Osteocyte (in vitro differentiated cells): ENCODE data around the gene LSM12. TPM values are rescaled to one million over a fixed set of nuclear protein-coding genes. Genes with fewer than 3 reads are reported as not detected.
A peak's percentile ranks its signal among the peaks of the same experiment; 100 is the strongest.
"Not testable (repeated sequence)": the region's sequence is repeated elsewhere in the genome, so short reads cannot be mapped to it uniquely, and the experiment has no call there.

ENCODE experiments used
- DNase-seq: peaks from one replicate; pipeline ENCODE4 v3.0.0; 2021; ENCODE audit warnings: mixed read lengths; ENCODE audit not compliant: unreplicated experiment; ENCODE audit errors: extremely low spot score
- H3K27ac Mint-ChIP-seq: one replicate; pipeline ENCODE4 v1.8.0; 2021; ENCODE audit warnings: mild to moderate bottlenecking, mixed read lengths; ENCODE audit not compliant: unreplicated experiment
- H3K27me3 Mint-ChIP-seq: one replicate; pipeline ENCODE4 v1.8.0; 2021; ENCODE audit warnings: mixed read lengths; ENCODE audit not compliant: unreplicated experiment
- H3K36me3 Mint-ChIP-seq: one replicate; pipeline ENCODE4 v1.8.0; 2021; ENCODE audit warnings: mixed read lengths; ENCODE audit not compliant: unreplicated experiment
- H3K4me1 Mint-ChIP-seq: one replicate; pipeline ENCODE4 v1.8.0; 2021; ENCODE audit warnings: mixed read lengths; ENCODE audit not compliant: unreplicated experiment
- H3K4me3 Mint-ChIP-seq: one replicate; pipeline ENCODE4 v1.8.0; 2021; ENCODE audit warnings: mild to moderate bottlenecking, moderate library complexity, mixed read lengths; ENCODE audit not compliant: unreplicated experiment
- H3K9me3 Mint-ChIP-seq: one replicate; pipeline ENCODE4 v1.8.0; 2021; ENCODE audit warnings: mixed read lengths; ENCODE audit not compliant: unreplicated experiment
- CTCF ChIP-seq: fragments of 200-600 bp; sonication (generic); IDR thresholded peaks from 2 replicates; pipeline ENCODE4 v1.5.0; 2021; ENCODE audit warnings: antibody characterized with exemption, mild to moderate bottlenecking, moderate library complexity
- total RNA-seq: library from RNA; stranded (reverse); gene quantifications from 2 replicates; pipeline ENCODE4 v1.2.1, GENCODE V29; 2021

The LSM12 gene
- total RNA-seq, 1 donor from 2014 or later, result 49.5 TPM

GRCh38 chr17:44102849-44103622, 36.6 kb upstream of the LSM12 start:
- Mint-ChIP-seq H3K4me1 (peaks cover 18% of the 10 kb centered on the region), H3K27me3 (no peaks in the 10 kb centered on the region), H3K36me3 (peaks cover 10% of the 10 kb centered on the region), H3K27ac (no peak overlapping the region), H3K4me3 (no peak overlapping the region), H3K9me3 (no peaks in the 10 kb centered on the region)
- DNase-seq, result no peak
- TF ChIP-seq CTCF, result no peak

GRCh38 chr17:44101858-44102257, 35.4 kb upstream of the LSM12 start:
- H3K27ac Mint-ChIP-seq, H3K27me3 Mint-ChIP-seq, H3K36me3 Mint-ChIP-seq, H3K9me3 Mint-ChIP-seq, DNase-seq, H3K4me3 Mint-ChIP-seq: not testable (repeated sequence)
- H3K4me1 Mint-ChIP-seq, result peaks cover 20% of the 10 kb centered on the region

GRCh38 chr17:44097110-44097958, 30.9 kb upstream of the LSM12 start:
- Mint-ChIP-seq H3K4me3 (no peak overlapping the region), H3K27me3 (no peaks in the 10 kb centered on the region), H3K36me3 (peaks cover 2% of the 10 kb centered on the region), H3K4me1 (peaks cover 42% of the 10 kb centered on the region), H3K9me3 (no peaks in the 10 kb centered on the region), H3K27ac (peak overlapping the region; percentile 100)
- TF ChIP-seq CTCF, result no peak
- DNase-seq, result no peak

- H3K4me3 Mint-ChIP-seq, result peak overlapping the region; percentile 75
- peak overlapping the region; percentile 100 for H3K27ac Mint-ChIP-seq
- peak; percentile 95 for DNase-seq
- H3K36me3 Mint-ChIP-seq, result peaks cover 7% of the 10 kb centered on the region
- no peaks in the 10 kb centered on the region for H3K27me3 Mint-ChIP-seq
- peak; percentile 39 for TF ChIP-seq CTCF
- no peaks in the 10 kb centered on the region for H3K9me3 Mint-ChIP-seq
- H3K4me1 Mint-ChIP-seq, result peaks cover 36% of the 10 kb centered on the region
Observed at GRCh38 chr17:44095647-44096496, 29.4 kb upstream of the LSM12 start.

GRCh38 chr17:44095388-44095646, 28.8 kb upstream of the LSM12 start:
- Mint-ChIP-seq H3K4me3 (peak overlapping the region; percentile 75), H3K36me3 (peaks cover 7% of the 10 kb centered on the region), H3K27ac (peak overlapping the region; percentile 100), H3K27me3 (no peaks in the 10 kb centered on the region), H3K4me1 (peaks cover 36% of the 10 kb centered on the region), H3K9me3 (no peaks in the 10 kb centered on the region)
- DNase-seq, result no peak
- no peak for TF ChIP-seq CTCF
